Measurements from ENCODE around the gene CCDC92B. TPM values are rescaled to one million over a fixed set of nuclear protein-coding genes. Genes with fewer than 3 reads are reported as not detected.

Gene CCDC92B
- total and polyA plus RNA-seq, 10 of the 15 experiments (the other 5 are each of a cell fraction or from before 2014, with no cell fraction given), result not detected

DNA sequence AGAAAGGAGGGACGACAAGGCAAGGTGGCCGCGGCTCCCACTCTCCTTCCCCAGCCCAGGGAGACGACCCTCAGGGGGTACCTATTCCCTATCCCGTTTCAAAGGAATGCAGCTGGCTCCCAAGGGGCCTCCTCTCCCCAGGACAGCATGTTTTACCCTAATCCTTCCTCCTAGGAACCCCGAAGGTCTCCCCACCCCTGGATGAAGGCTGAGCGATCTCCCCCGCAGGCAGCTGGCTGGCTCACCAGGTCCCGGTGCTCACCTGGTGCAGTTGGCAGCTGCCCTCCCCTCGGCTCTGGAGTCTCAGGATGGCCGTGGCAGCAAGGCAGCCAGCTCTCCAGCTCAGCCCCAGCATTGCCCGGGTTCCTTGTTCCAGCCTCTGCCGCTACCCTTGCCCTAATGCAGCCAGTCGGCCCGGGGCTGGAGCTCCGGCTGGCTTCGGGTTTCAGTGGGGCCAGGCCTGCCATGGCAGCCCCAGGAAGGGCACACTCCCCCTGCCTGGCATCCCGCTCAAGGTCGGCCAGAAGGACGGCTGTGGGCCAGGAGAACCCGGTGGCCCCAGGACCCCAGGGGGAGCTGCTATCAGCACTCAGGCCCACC lies 42.4 kb downstream of the CCDC92B start (continued):
- no peak for TF ChIP-seq SMC3 (IDR thresholded peaks at IDR 0.05; ENCODE audit: borderline replicate concordance, low read length)

DNA sequence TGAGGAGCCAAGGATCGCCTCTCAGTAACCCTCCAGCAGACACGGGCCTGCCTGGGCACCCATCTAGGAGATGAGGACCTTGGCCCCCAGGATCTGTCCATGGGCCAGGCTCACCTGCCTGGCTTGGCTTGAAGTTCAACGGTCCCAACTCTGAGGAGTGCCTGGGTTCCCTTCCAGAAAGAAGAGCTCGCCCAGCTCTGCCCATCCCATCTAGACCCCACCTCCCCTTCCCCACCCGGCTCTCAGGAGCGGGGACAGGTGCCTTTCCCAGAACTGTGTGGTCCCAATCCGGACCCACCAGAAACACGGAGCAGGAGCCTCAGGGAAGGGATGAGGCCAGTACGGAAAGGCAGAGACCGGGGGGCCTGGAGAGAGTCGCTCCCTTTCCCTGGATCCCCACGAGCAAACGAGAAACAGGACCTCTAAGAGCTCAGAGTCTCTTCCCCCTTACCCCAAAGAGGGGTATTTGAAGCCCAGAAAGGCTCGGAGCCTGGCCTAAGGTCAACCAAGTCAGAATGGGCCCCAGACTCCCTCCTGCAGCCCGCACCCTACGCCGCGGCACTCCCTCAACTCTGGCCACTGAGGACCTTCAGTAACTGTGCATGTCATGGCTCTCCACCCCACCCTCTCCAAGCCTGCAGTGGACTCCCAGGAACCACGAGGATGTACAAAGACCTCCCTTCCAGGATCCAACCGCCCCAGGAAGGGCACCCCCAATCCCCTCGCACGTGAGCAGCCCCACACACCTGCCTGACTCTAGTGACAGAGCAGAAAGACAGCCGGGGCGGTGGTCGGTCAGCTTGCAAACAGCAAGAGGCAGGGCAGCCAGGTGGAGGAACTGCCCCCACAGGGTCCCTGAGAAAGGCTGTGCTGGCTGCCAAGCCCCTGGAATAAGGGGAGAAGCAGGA lies 43.3 kb downstream of the CCDC92B start:
- Histone ChIP-seq H3K9me3 (replicated peaks; ENCODE audit: control insufficient read depth, insufficient read depth, low read length) (no peaks in the 10 kb centered on the region), H3K4me1 (ENCODE audit: control insufficient read depth, insufficient read depth, low read length) (peaks cover 20% of the 10 kb centered on the region), H2AFZ (ENCODE audit: control insufficient read depth, low read depth, low read length) (no peak overlapping the region), H3K27me3 (replicated peaks in 1 of 2; ENCODE audit: control insufficient read depth in 2 of 2, insufficient read depth in 2 of 2, low read length in 1 of 2) (no peaks in the 10 kb centered on the region), H3K27ac (ENCODE audit: control insufficient read depth, insufficient read depth) (no peak overlapping the region), H4K20me1 (ENCODE audit: control insufficient read depth, insufficient read depth) (peaks cover 8% of the 10 kb centered on the region; the same call in 1 of the 2 replicates), H3K4me3 (no peak overlapping the region), H3K79me2 (ENCODE audit: control insufficient read depth, insufficient read depth, low read length) (peaks cover 61% of the 10 kb centered on the region), H3K36me3 (ENCODE audit: control insufficient read depth in 2 of 2, insufficient read depth in 2 of 2, low read length in 1 of 2) (peaks cover 4 to 38% of the 10 kb centered on the region in 2 experiments; a peak in 3 of 4 replicates), H3K4me2 (ENCODE audit: control insufficient read depth, insufficient read depth) (no peak overlapping the region), H3K9ac (ENCODE audit: control insufficient read depth, insufficient read depth, low read length) (no peak overlapping the region)
- BruUV-seq (replicated peaks), result no TSS peak
- no peak for FAIRE-seq
- CTCF ChIA-PET, result interaction anchor here (0.6 to 1.0 kb wide), 3 partner anchors 32 to 423 kb away, joined by 3 read pairs; no protein-coding TSS in a partner anchor
- RAD21 ChIA-PET (ENCODE audit: unreplicated experiment), result no interaction called here
- SMC1A ChIA-PET (ENCODE audit: uncharacterized antibody, unreplicated experiment), result no interaction called here
- in situ Hi-C loops (cut with MboI) (no loop called here), intact Hi-C loops (cut with micrococcal nuclease; ENCODE audit: unreplicated experiment) (no loop called here)
- POLR2A ChIA-PET, result interaction anchor here (0.6 kb wide), 2 partner anchors 13 to 803 kb away, joined by 3 to 4 read pairs; no protein-coding TSS in a partner anchor
- no peak for DNase-seq (ENCODE audit: low read depth, low spot score)
- no peak for ATAC-seq
- WGBS (ENCODE audit: insufficient coverage, insufficient replicate concordance, low lambda C conversion rate, missing lambda C conversion rate), result 96% methylated on average over 23 of the region's 25 CpGs
- no peak for TF ChIP-seq ZNF207 (IDR thresholded peaks at IDR 0.05; ENCODE audit: borderline replicate concordance)
- no peak for TF ChIP-seq USF1 (IDR thresholded peaks at IDR 0.05; ENCODE audit: borderline replicate concordance, extremely low read length, insufficient read depth, low read depth, low read length)
- no peak for TF ChIP-seq IRF4 (IDR thresholded peaks at IDR 0.05; ENCODE audit: low read depth, low read length)
- TF ChIP-seq JUND (IDR thresholded peaks at IDR 0.05; ENCODE audit: low read depth, low read length), result no peak
- no peak for TF ChIP-seq KAT2A (conservative IDR thresholded peaks at IDR 0.05; ENCODE audit: control insufficient read depth, low read depth, low read length)
- TF ChIP-seq KDM1A (IDR thresholded peaks at IDR 0.05; ENCODE audit: borderline replicate concordance), result no peak
- no peak for TF ChIP-seq ZNF384 (IDR thresholded peaks at IDR 0.05; ENCODE audit: borderline replicate concordance, low read depth, low read length)
- no peak for TF ChIP-seq IKZF2 (IDR thresholded peaks at IDR 0.05)
- TF ChIP-seq FOS (IDR thresholded peaks at IDR 0.05; ENCODE audit: borderline replicate concordance, extremely low read depth, insufficient read length), result no peak
- no peak for TF ChIP-seq CEBPZ (IDR thresholded peaks at IDR 0.05; ENCODE audit: low read depth, low read length)
- TF ChIP-seq ZNF592 (IDR thresholded peaks at IDR 0.05), result no peak

All from GM12878 (cell line).